Activated CD4-positive, alpha-beta T cell treated with anti-CD3 and anti-CD28 coated beads, Interleukin-2, amount 10 ng/mL, durations not matched to agents 24 days and 14 days (primary cell): ENCODE data around the gene SNTB2. TPM values are rescaled to one million over a fixed set of nuclear protein-coding genes. Genes with fewer than 3 reads are reported as not detected.
"Not testable (repeated sequence)": the region's sequence is repeated elsewhere in the genome, so short reads cannot be mapped to it uniquely, and the experiment has no call there.

Experiments
- DNase-seq: peaks from one replicate; pipeline ENCODE4 v3.0.0; 2022
- H3K27ac Mint-ChIP-seq: one replicate; pipeline ENCODE4 v1.8.0; 2022; ENCODE audit warnings: mild to moderate bottlenecking, mixed read lengths
- H3K27me3 Mint-ChIP-seq: one replicate; pipeline ENCODE4 v1.8.0; 2022; ENCODE audit warnings: mixed read lengths
- H3K36me3 Mint-ChIP-seq: one replicate; pipeline ENCODE4 v1.8.0; 2022; ENCODE audit warnings: low read depth, mild to moderate bottlenecking, mixed read lengths
- H3K4me1 Mint-ChIP-seq: one replicate; pipeline ENCODE4 v1.8.0; 2021; ENCODE audit warnings: mixed read lengths
- H3K4me3 Mint-ChIP-seq: one replicate; pipeline ENCODE4 v1.8.0; 2022; ENCODE audit warnings: mild to moderate bottlenecking, moderate library complexity, mixed read lengths
- H3K9me3 Mint-ChIP-seq: one replicate; pipeline ENCODE4 v1.8.0; 2021; ENCODE audit warnings: mixed read lengths
- intact Hi-C: fragments of 100-400 bp; cut with micrococcal nuclease; formaldehyde crosslinking; loops from one replicate; pipeline ENCODE4 v1.15.1; 2023
- total RNA-seq: library from RNA; stranded (reverse); gene quantifications from 2 replicates; pipeline ENCODE4 v1.2.3, GENCODE V29; 2022

SNTB2 gene
- total RNA-seq, 1 donor from 2014 or later, result 23.3 TPM

DNA sequence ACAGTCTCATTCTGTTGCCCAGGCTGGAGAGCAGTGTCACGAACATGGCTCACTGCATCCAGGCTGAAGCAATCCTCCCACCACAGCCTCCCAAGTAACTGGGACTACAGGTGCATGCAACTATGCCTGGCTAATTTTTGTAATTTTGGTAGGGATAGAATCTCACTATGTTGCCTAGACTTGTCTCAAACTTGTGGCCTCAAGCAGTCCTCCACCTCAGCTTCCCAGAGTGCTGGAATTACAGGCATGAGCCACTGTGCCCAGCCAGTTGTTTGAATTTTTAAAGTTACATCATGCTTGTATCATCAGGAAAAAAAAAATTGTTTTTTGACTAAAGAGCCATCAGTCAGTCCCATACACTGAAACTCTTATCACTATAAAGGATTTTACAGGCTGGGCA, 107.1 kb downstream of the SNTB2 start:
- intact Hi-C loops, result no loop called here
- H3K9me3 Mint-ChIP-seq, result no peaks in the 10 kb centered on the region
- H3K4me3 Mint-ChIP-seq, result no peak overlapping the region
- no peaks in the 10 kb centered on the region for H3K4me1 Mint-ChIP-seq
- H3K27me3 Mint-ChIP-seq, result no peaks in the 10 kb centered on the region
- no peak for DNase-seq
- peaks cover 8% of the 10 kb centered on the region for H3K36me3 Mint-ChIP-seq
- H3K27ac Mint-ChIP-seq, result no peak overlapping the region

DNA sequence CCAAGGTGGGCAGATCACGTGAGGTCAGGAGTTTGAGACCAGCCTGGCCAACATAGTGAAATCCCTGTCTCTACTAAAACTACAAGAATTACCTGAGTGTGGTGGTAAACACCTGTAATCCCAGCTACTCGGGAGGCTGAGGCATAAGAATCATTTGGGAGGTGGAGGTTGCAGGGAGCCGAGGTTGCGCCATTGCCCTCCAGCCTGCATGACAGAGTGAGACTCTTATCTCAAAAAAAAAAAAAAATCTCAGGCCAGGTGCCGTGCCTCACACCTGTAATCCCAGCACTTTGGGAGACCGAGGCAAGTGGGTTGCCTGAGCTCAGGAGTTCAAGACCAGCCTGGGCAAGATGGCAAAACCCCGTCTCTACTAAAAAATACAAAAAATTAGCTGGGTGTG, 109.8 kb downstream of the SNTB2 start:
- H3K27ac Mint-ChIP-seq, intact Hi-C loops, H3K4me1 Mint-ChIP-seq, H3K27me3 Mint-ChIP-seq, DNase-seq, H3K4me3 Mint-ChIP-seq, H3K9me3 Mint-ChIP-seq: not testable (repeated sequence)
- H3K36me3 Mint-ChIP-seq, result peaks cover 19% of the 10 kb centered on the region

DNA sequence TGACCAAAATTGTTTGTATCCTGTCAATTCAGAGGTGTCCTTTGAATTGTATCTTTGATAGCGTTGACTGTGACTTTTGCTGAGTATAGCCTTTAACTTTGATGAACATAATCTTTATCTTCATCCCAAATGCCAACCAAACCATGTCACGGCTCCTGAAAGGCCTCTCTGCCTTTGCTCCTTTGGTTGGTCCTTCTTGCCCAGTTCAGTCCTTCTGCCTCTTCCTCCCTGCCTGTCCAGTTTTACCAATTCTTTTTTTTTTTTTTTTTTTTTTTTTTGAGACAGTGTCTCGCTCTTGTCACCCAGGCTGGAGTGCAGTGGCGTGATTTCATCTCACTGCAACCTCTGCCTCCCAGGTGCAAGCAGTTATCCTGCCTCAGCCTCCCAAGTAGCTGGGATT, 111.3 kb downstream of the SNTB2 start:
- no peaks in the 10 kb centered on the region for H3K27me3 Mint-ChIP-seq
- no peak overlapping the region for H3K27ac Mint-ChIP-seq
- DNase-seq, result no peak
- H3K36me3 Mint-ChIP-seq, result peaks cover 19% of the 10 kb centered on the region
- H3K4me1 Mint-ChIP-seq, result peaks cover 2% of the 10 kb centered on the region
- intact Hi-C loops, result no loop called here
- H3K4me3 Mint-ChIP-seq, result no peak overlapping the region
- H3K9me3 Mint-ChIP-seq, result no peaks in the 10 kb centered on the region

DNA sequence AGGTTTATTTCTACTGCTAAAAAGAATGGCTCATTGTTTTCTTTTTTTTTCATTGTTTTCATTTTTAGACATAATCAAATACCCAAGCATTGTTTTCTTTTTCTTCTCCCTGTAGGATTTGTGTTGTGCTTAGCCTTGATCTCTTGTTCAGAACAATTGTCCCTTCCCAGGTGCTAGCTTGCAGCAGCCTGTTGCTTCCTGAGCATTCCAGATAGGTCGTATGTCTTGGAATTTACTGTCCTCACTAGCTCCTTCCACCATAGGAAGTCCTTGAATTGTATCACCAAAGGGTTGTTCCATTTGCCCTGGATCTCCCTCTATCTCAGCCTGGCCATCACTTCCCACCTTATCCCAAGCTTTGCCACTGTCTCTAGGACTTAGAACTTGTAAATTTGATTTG, 114.2 kb downstream of the SNTB2 start:
- Mint-ChIP-seq H3K27me3 (no peaks in the 10 kb centered on the region), H3K4me1 (peaks cover 2% of the 10 kb centered on the region), H3K9me3 (no peaks in the 10 kb centered on the region), H3K4me3 (no peak overlapping the region), H3K36me3 (peaks cover 22% of the 10 kb centered on the region), H3K27ac (no peak overlapping the region)
- DNase-seq, result no peak
- intact Hi-C loops, result no loop called here

DNA sequence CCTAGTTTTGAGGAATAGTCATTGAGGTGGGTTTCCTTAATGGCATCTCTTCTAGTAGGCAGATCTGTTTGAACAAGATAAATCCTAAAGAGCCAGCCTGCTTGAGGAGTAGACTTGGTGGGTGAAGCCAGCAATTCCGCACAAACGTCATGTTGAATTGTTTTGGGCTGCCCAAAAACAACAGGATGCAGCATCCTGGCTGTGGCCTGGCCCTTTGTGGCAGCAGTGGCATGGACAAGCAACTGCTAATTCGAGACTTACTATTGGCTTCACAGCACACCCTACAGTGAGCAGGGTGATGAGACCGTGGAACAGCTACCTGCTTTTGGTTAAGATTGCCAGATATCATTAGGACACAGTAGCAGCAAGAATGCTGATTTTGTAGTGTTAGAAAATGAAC, 114.9 kb downstream of the SNTB2 start:
- Mint-ChIP-seq H3K4me1 (peaks cover 2% of the 10 kb centered on the region), H3K9me3 (no peaks in the 10 kb centered on the region), H3K27ac (no peak overlapping the region), H3K36me3 (peaks cover 20% of the 10 kb centered on the region), H3K27me3 (no peaks in the 10 kb centered on the region), H3K4me3 (no peak overlapping the region)
- intact Hi-C loops, result no loop called here
- no peak for DNase-seq

DNA sequence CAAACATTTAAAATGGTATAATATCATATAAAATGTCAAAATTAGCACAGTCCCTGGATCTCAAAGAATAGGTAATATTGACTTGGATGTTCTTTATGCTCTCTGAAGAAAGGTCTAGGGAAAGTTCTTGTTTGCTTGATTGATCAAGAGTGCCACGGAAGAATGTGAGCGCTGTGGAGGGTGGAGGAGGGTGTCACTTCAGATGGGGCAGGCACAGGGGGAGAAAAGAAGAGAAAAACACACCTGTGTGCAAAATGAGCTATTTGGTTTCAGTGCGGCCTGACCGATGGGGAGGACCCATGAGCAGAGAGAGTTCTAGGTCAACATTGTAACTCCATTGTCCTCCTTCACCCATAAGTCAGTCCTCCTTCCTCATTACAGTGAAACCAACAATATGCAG, 115.3 kb downstream of the SNTB2 start:
- H3K36me3 Mint-ChIP-seq, result peaks cover 20% of the 10 kb centered on the region
- no peak overlapping the region for H3K27ac Mint-ChIP-seq
- H3K27me3 Mint-ChIP-seq, result no peaks in the 10 kb centered on the region
- H3K4me3 Mint-ChIP-seq, result no peak overlapping the region
- no peaks in the 10 kb centered on the region for H3K9me3 Mint-ChIP-seq
- H3K4me1 Mint-ChIP-seq, result peaks cover 2% of the 10 kb centered on the region
- intact Hi-C loops, result no loop called here
- no peak for DNase-seq

DNA sequence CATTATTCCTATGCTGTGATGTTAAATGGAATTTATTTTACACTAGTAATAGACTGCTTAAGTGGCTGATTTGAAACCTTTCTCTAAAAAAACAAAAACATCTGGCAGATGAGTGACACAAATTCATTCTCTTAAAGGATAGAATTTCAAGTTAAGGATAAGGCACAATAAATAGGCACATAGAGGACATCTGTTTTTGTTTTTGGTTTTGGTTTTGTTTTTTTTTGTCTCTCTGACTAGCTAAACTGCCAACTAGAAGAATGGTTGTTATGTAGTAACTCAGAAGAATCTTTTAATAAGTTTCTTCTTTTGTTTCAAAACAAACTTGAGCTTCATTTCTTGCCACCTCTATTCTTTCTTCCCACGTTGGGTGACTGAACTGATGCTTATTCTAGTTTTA, 119.1 kb downstream of the SNTB2 start:
- intact Hi-C loops, result no loop called here
- H3K9me3 Mint-ChIP-seq, result no peaks in the 10 kb centered on the region
- H3K36me3 Mint-ChIP-seq, result peaks cover 13% of the 10 kb centered on the region
- H3K4me1 Mint-ChIP-seq, result peaks cover 8% of the 10 kb centered on the region
- H3K27me3 Mint-ChIP-seq, result no peaks in the 10 kb centered on the region
- H3K4me3 Mint-ChIP-seq, result no peak overlapping the region
- no peak overlapping the region for H3K27ac Mint-ChIP-seq
- DNase-seq, result no peak

DNA sequence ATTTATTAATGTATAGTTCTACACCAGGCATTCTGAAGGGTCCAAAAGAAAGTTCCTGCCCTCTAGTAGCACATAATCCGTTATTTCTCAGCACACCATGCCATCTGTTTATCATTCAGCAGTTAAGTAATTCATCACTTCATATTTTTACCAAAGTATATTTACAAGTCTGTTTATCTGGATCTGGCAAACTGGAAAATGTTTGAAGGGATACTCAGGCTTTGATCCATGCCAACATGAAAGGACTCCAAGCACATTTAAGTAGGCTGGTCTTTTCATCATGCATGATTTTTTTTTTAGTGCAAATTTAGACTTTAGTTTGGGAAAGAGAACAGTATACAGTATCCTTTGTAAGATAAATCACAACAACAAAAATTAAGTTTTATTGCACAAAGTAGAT, 120.1 kb downstream of the SNTB2 start:
- Mint-ChIP-seq H3K4me3 (no peak overlapping the region), H3K9me3 (no peaks in the 10 kb centered on the region), H3K36me3 (peaks cover 12% of the 10 kb centered on the region), H3K27me3 (no peaks in the 10 kb centered on the region), H3K27ac (no peak overlapping the region), H3K4me1 (peaks cover 10% of the 10 kb centered on the region)
- DNase-seq, result no peak
- intact Hi-C loops, result no loop called here

DNA sequence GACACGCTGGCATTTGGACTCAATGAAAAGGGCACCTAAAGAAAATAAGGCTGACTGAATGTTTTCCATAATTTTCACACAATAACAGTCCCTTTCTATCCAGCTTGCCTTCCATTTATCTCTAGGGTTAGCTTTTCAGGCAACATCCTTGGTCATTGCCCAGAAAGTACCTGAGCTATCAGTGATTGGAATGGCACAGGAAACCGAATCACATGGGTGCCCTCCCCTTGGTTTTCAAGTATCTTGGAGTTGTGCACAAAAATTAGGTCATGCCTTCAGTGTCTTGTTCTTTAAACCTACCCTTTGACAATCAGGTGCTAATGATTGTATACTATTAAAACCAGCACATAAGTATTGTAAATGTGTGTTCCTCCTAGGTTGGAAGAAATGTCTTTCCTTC, 120.9 kb downstream of the SNTB2 start:
- intact Hi-C loops, result no loop called here
- Mint-ChIP-seq H3K27me3 (no peaks in the 10 kb centered on the region), H3K27ac (no peak overlapping the region), H3K9me3 (no peaks in the 10 kb centered on the region), H3K36me3 (peaks cover 15% of the 10 kb centered on the region), H3K4me3 (no peak overlapping the region), H3K4me1 (peaks cover 12% of the 10 kb centered on the region)
- no peak for DNase-seq

DNA sequence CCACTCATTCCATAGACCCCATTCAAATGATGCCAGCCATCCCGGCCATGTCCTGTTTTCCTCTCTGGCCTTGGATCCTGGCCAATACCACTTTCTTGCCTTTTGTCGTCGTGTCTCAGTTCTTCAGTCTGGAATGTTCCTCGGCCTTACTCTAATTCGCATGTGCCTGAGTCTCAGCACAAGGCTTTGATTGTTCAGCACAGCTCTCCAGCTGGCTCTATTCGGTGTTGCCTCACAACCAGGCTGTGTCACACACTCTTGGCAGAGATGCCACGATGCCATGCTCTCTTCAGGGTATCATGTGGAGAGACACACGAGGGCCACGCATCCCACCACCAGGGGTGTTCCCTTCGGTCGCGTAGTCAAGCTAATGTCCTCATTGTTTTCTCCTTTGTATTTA, 122.4 kb downstream of the SNTB2 start:
- no peaks in the 10 kb centered on the region for H3K9me3 Mint-ChIP-seq
- intact Hi-C loops, result no loop called here
- H3K4me3 Mint-ChIP-seq, result no peak overlapping the region
- H3K27me3 Mint-ChIP-seq, result no peaks in the 10 kb centered on the region
- H3K36me3 Mint-ChIP-seq, result peaks cover 21% of the 10 kb centered on the region
- peaks cover 20% of the 10 kb centered on the region for H3K4me1 Mint-ChIP-seq
- DNase-seq, result no peak
- no peak overlapping the region for H3K27ac Mint-ChIP-seq

DNA sequence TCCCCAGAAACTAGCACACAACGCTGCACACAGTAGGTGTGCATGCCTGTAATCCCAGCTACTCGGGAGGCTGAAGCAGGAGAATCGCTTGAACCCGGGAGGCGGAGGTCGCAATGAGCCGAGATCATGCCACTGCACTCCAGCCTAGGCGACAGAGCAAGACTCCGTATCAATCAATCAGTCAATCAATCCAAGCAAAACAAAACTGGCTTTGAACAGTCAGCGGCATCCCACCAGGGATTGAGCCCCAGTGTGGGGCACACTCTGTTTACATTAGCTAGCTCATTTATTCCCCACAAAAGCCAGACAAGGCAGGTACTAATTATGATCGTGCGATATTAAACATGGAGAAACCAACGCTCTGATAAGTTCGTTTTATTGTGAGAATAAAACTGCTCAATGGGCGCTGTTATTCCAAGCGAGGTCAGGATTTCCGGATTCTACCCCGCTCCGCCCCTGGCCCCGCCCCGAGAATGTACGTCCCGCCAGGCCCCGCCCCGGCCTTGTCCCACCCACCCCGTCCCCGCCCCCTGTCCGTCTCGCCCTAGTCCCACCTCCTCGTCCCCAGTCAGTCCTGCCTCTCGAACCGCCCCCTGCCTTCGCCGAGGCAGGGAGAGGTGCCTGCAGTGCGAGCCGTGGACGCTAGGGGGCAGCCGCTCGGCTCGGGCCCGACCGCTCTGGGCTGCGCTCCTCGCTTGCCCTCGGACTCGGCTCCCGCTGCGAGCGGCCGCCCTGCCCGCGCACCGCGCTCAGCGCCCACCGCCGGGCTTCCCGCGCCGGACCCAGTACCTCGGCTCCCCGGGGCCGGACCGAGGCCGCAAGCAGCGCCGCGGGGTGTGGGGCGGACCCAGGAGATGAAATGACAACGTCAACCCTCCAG, 123.9 kb downstream of the SNTB2 start, which contains the start of gene VPS4A:
VPS4A (plus strand) TSS at position 698 of the 880 bp plus-strand sequence; CDS start at position 860, 162 bp downstream.
- DNase-seq, result peak; percentile 100
- peaks cover 29% of the 10 kb centered on the region for H3K36me3 Mint-ChIP-seq
- H3K4me3 Mint-ChIP-seq, result peak within 1 kb of the TSS; percentile 98
- no peaks in the 10 kb centered on the region for H3K27me3 Mint-ChIP-seq
- H3K27ac Mint-ChIP-seq, result peak within 1 kb of the TSS; percentile 96
- intact Hi-C loops, result loop anchor here (1.0 kb wide), 5 partner anchors 19 to 179 kb away; partner anchors contain the start of genes CHTF8, COG8, NIP7 and PDF
- H3K9me3 Mint-ChIP-seq, result no peaks in the 10 kb centered on the region
- H3K4me1 Mint-ChIP-seq, result peaks cover 20% of the 10 kb centered on the region

DNA sequence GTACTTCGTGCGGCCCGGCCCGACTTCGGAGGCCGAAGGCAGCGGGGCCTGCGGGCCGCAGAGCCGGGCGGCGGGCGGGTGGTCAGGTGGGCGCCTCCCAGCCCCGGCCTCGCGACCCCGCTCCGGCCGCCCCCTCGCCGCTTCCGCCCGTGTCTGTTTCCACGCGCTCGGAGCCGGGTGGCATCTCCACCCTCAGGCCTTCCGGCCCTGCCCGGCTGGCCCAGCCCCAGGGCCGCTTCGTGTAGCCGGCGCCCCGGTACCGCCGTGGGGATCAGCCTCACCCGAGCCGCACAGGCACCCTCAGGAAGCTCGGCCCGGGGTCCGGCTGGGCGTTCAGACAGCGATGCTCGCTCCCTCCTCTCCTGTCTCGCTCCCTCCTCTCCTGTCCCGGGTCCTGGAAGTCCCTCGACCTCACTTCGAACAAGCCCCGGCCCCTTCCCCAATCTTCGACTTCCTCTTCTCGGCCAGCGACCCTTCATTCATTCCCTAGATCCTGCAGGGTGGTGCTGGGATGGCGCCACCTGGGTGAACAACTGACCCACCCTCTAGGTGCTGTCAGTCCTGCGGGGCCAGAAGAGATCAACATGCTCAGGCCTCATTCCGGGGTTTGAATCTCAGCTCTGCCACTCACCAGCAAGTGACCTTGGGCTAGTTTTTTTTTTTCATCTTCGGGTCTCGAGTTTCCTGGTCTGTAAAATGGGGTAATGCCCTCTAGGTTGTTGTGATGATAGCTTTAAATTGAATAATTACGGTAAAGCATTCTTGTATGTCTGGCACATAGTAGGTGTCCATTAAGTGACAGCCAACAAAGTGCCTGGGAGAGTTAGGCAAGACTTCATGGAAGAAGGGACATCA, 124.8 kb downstream of the SNTB2 start:
- intact Hi-C loops, result loop anchor here (1.0 kb wide), 5 partner anchors 19 to 179 kb away; partner anchors contain the start of genes CHTF8, COG8, NIP7 and PDF
- no peaks in the 10 kb centered on the region for H3K9me3 Mint-ChIP-seq
- peaks cover 20% of the 10 kb centered on the region for H3K4me1 Mint-ChIP-seq
- DNase-seq, result peak; percentile 86
- no peaks in the 10 kb centered on the region for H3K27me3 Mint-ChIP-seq
- peaks cover 37% of the 10 kb centered on the region for H3K36me3 Mint-ChIP-seq
- peak overlapping the region; percentile 96 for H3K27ac Mint-ChIP-seq
- peak overlapping the region; percentile 98 for H3K4me3 Mint-ChIP-seq

DNA sequence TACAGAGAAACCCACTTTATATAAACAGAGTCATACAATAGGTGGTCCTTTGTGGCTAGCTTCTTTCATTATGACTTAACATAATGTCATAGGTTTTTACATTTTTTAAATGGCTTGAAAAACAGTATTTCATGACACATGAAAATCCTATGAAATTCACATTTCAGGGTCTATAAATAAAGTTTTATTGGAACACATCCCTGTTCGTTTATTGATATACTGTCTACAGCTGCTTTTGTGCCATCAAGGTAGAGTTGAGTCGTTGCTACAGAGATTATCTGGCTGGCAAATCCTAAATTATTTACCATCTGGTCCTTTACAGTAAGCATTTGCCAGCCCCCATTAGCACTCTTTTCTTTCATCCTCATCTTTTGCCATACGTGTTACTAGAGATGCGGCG, 126.5 kb downstream of the SNTB2 start:
- Mint-ChIP-seq H3K36me3 (peaks cover 41% of the 10 kb centered on the region), H3K27ac (peak overlapping the region; percentile 32), H3K9me3 (no peaks in the 10 kb centered on the region), H3K27me3 (no peaks in the 10 kb centered on the region), H3K4me1 (peaks cover 20% of the 10 kb centered on the region), H3K4me3 (peak overlapping the region; percentile 54)
- intact Hi-C loops, result no loop called here
- no peak for DNase-seq

DNA sequence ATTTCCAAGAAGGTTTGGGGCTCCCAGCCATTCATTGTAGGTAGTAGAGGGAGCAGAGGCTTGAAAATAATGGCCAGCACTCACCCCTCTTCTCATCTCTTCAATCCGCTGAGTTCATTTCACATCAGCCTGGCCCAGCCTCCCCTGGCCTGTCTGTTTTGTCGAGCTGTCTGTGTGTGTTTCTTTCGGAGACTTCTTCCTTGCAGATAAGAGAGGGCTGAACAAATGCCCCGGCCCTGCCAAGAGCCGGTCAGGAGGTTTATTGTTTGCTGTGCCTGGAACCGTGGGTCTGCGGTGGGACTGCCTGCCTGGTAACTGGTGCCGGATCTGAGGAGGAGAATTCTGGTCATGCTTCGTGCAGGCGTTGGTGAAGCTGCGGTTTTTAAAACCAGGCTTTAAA, 127.6 kb downstream of the SNTB2 start:
- intact Hi-C loops, result no loop called here
- Mint-ChIP-seq H3K4me1 (peaks cover 20% of the 10 kb centered on the region), H3K9me3 (no peaks in the 10 kb centered on the region), H3K27me3 (no peaks in the 10 kb centered on the region), H3K27ac (no peak overlapping the region), H3K36me3 (peaks cover 46% of the 10 kb centered on the region), H3K4me3 (no peak overlapping the region)
- DNase-seq, result no peak
